GM23338 (cell line): ENCODE data around the gene SNX10. TPM values are rescaled to one million over a fixed set of nuclear protein-coding genes. Genes with fewer than 3 reads are reported as not detected.

Experiments
- ATAC-seq: fragments of 200-7000 bp; cut with Tn5 transposase; 3 replicates; pipeline ENCODE4 v1.9.1; 2020
- DNase-seq: peaks from one replicate; pipeline ENCODE4 v3.0.0-alpha.2; 2015; ENCODE audit warnings: low spot score
- H2AFZ ChIP-seq: fragments of 200-600 bp; sonication (generic); 2 replicates; pipeline ENCODE4 v1.8.0; 2016; ENCODE audit warnings: antibody characterized with exemption, mild to moderate bottlenecking, moderate library complexity
- H3F3A ChIP-seq: fragments of 200-600 bp; sonication (generic); replicated peaks from 2 replicates; pipeline ENCODE4 v1.8.0; 2017; ENCODE audit warnings: antibody characterized with exemption, mixed run types, low read depth
- H3K27ac ChIP-seq: fragments of 200-600 bp; sonication (generic); 2 replicates; pipeline ENCODE4 v1.6.1; 2016; ENCODE audit warnings: low read depth
- H3K27me3 ChIP-seq: fragments of 200-600 bp; sonication (generic); 2 replicates; pipeline ENCODE4 v1.8.0; 2016; ENCODE audit warnings: mild to moderate bottlenecking, mixed run types, moderate library complexity; ENCODE audit not compliant: insufficient read depth
- H3K36me3 ChIP-seq: fragments of 200-600 bp; sonication (generic); 2 replicates; pipeline ENCODE4 v1.8.0; 2016; ENCODE audit warnings: mild to moderate bottlenecking; ENCODE audit not compliant: insufficient read depth
- H3K4me1 ChIP-seq: fragments of 200-600 bp; sonication (generic); 2 replicates; pipeline ENCODE4 v1.8.0; 2016; ENCODE audit warnings: mild to moderate bottlenecking, moderate library complexity; ENCODE audit not compliant: insufficient read depth
- H3K4me2 ChIP-seq: fragments of 200-600 bp; sonication (generic); 2 replicates; pipeline ENCODE4 v1.7.1; 2017; ENCODE audit warnings: mixed run types
- H3K4me3 ChIP-seq: fragments of 200-600 bp; sonication (generic); 2 replicates; pipeline ENCODE4 v1.6.1; 2016; ENCODE audit warnings: mixed run types
- H3K79me2 ChIP-seq: fragments of 200-600 bp; sonication (generic); replicated peaks from 2 replicates; pipeline ENCODE4 v1.8.0; 2017; ENCODE audit warnings: mild to moderate bottlenecking; ENCODE audit not compliant: insufficient read depth
- H3K9me2 ChIP-seq: fragments of 200-600 bp; sonication (generic); 2 replicates; pipeline ENCODE4 v1.8.0; 2017; ENCODE audit not compliant: insufficient read depth
- H4K20me1 ChIP-seq: fragments of 200-600 bp; sonication (generic); replicated peaks from 2 replicates; pipeline ENCODE4 v1.8.0; 2017; ENCODE audit warnings: mild to moderate bottlenecking; ENCODE audit not compliant: insufficient read depth
- H3K27ac Mint-ChIP-seq: 2 replicates; pipeline ENCODE4 v1.8.0; 2020; ENCODE audit warnings: inconsistent platforms, mild to moderate bottlenecking, moderate library complexity, mixed read lengths
- H3K27me3 Mint-ChIP-seq: 3 replicates; pipeline ENCODE4 v1.8.0; 2022; ENCODE audit warnings: low read depth, mild to moderate bottlenecking, moderate library complexity, mixed read lengths, inconsistent platforms; ENCODE audit not compliant: insufficient read depth, poor library complexity
- H3K36me3 Mint-ChIP-seq: 3 replicates; pipeline ENCODE4 v1.8.0; 2021; ENCODE audit warnings: low read depth, mild to moderate bottlenecking, inconsistent platforms, moderate library complexity, mixed read lengths
- H3K4me1 Mint-ChIP-seq: 3 replicates; pipeline ENCODE4 v1.8.0; 2020; ENCODE audit warnings: mild to moderate bottlenecking, inconsistent platforms, mixed read lengths
- H3K4me3 Mint-ChIP-seq: 3 replicates; pipeline ENCODE4 v1.8.0; 2021; ENCODE audit warnings: moderate library complexity, mild to moderate bottlenecking, inconsistent platforms, mixed read lengths
- H3K9me3 Mint-ChIP-seq: 3 replicates; pipeline ENCODE4 v1.8.0; 2020; ENCODE audit warnings: moderate library complexity, mild to moderate bottlenecking, inconsistent platforms, mixed read lengths
- CREB1 ChIP-seq: fragments of 250-450 bp; sonication (Bioruptor Pico); IDR thresholded peaks from 2 replicates; pipeline ENCODE4 v1.5.0; 2020; ENCODE audit warnings: low read depth, mild to moderate bottlenecking, moderate library complexity
- EZH2 ChIP-seq: fragments of 200-600 bp; sonication (generic); IDR thresholded peaks from one replicate; pipeline ENCODE4 v1.8.0; 2017; ENCODE audit warnings: antibody characterized with exemption, mild to moderate bottlenecking, low read depth; ENCODE audit not compliant: unreplicated experiment
- EZH2phosphoT487 ChIP-seq: fragments of 200-600 bp; sonication (generic); IDR thresholded peaks from one replicate; pipeline ENCODE4 v1.8.1; 2018; ENCODE audit warnings: antibody characterized with exemption; ENCODE audit not compliant: unreplicated experiment
- JUNB ChIP-seq: IDR thresholded peaks from one replicate; pipeline ENCODE4 v1.6.1; 2016; ENCODE audit warnings: antibody characterized with exemption; ENCODE audit not compliant: unreplicated experiment
- NANOG ChIP-seq: IDR thresholded peaks from 2 replicates; pipeline ENCODE4 v1.6.1; 2016; ENCODE audit warnings: antibody characterized with exemption, borderline replicate concordance
- POLR2AphosphoS5 ChIP-seq: IDR thresholded peaks from 2 replicates; pipeline ENCODE4 v1.6.1; 2016; ENCODE audit warnings: antibody characterized with exemption, low read depth
- REST ChIP-seq: IDR thresholded peaks from one replicate; pipeline ENCODE4 v1.6.1; 2018; ENCODE audit warnings: antibody characterized with exemption; ENCODE audit not compliant: unreplicated experiment
- STAT1 ChIP-seq: IDR thresholded peaks from one replicate; pipeline ENCODE4 v1.6.1; 2016; ENCODE audit warnings: antibody characterized with exemption; ENCODE audit not compliant: unreplicated experiment
- ZNF114 ChIP-seq: fragments of 250-450 bp; sonication (Bioruptor Pico); IDR thresholded peaks from 2 replicates; pipeline ENCODE4 v1.5.0; 2020; ENCODE audit warnings: mild to moderate bottlenecking, moderate library complexity
- ZNF331 ChIP-seq: fragments of 250-450 bp; sonication (Bioruptor Pico); IDR thresholded peaks from 2 replicates; pipeline ENCODE4 v1.5.0; 2020; ENCODE audit warnings: low read depth, mild to moderate bottlenecking, moderate library complexity
- ZNF462 ChIP-seq: fragments of 250-450 bp; sonication (Bioruptor Pico); IDR thresholded peaks from 2 replicates; pipeline ENCODE4 v1.5.0; 2020; ENCODE audit warnings: mild to moderate bottlenecking, moderate library complexity
- polyA plus RNA-seq: library from polyadenylated mRNA; unstranded; fragments of >200 nt; fragmentation: Nextera tagmentation; extraction: Ambion mirVana; gene quantifications from 2 replicates; pipeline ENCODE4 v1.2.1, GENCODE V29; 2016
- total RNA-seq: library from RNA; depleted of rRNA; stranded (reverse); fragments of >200 nt; shearing (Covaris generic); gene quantifications from 2 replicates; pipeline ENCODE4 v1.2.3, GENCODE V29; 2014
- TF ChIP-seq, protein P1 (sequence below), 2 experiments: fragments of 200-600 bp in 1 of 2; sonication (generic) in 1 of 2; conservative IDR thresholded peaks; 2 replicates each; pipeline versions ENCODE4 v1.5.1 to v1.6.1; 2016 to 2017; ENCODE audit warnings: antibody characterized with exemption in 2 of 2, low read depth in 2 of 2, mild to moderate bottlenecking in 2 of 2, moderate library complexity in 1 of 2
- TF ChIP-seq, protein P2 (sequence below): IDR thresholded peaks from 2 replicates; pipeline ENCODE4 v1.6.1; 2016; ENCODE audit warnings: antibody characterized with exemption

Gene SNX10
- total and polyA plus RNA-seq, 2 experiments from 2014 or later: 15.8 to 17.8 TPM

- no peak overlapping the region for H3K27ac ChIP-seq
- Mint-ChIP-seq H3K4me1 (no peaks in the 10 kb centered on the region), H3K4me3 (no peak overlapping the region), H3K27me3 (no peaks in the 10 kb centered on the region), H3K9me3 (no peaks in the 10 kb centered on the region), H3K36me3 (no peaks in the 10 kb centered on the region; the same call in 2 of the 3 replicates), H3K27ac (no peak overlapping the region)
- H4K20me1 ChIP-seq: no peaks in the 10 kb centered on the region
- no peaks in the 10 kb centered on the region for H3K36me3 ChIP-seq
- TF ChIP-seq EZH2phosphoT487 (no peak), JUNB (no peak), REST (no peak), POLR2AphosphoS5 (no peak), ZNF331 (no peak), ZNF114 (no peak), ZNF462 (CRISPR knock-in tag) (no peak), EZH2 (no peak), CREB1 (no peak), NANOG (no peak), STAT1 (no peak)
- TF ChIP-seq, protein P1, sequence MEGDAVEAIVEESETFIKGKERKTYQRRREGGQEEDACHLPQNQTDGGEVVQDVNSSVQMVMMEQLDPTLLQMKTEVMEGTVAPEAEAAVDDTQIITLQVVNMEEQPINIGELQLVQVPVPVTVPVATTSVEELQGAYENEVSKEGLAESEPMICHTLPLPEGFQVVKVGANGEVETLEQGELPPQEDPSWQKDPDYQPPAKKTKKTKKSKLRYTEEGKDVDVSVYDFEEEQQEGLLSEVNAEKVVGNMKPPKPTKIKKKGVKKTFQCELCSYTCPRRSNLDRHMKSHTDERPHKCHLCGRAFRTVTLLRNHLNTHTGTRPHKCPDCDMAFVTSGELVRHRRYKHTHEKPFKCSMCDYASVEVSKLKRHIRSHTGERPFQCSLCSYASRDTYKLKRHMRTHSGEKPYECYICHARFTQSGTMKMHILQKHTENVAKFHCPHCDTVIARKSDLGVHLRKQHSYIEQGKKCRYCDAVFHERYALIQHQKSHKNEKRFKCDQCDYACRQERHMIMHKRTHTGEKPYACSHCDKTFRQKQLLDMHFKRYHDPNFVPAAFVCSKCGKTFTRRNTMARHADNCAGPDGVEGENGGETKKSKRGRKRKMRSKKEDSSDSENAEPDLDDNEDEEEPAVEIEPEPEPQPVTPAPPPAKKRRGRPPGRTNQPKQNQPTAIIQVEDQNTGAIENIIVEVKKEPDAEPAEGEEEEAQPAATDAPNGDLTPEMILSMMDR (conservative IDR thresholded peaks at IDR 0.05; ENCODE audit: low read depth in 2 of 2): no peak
- TF ChIP-seq, protein P2, sequence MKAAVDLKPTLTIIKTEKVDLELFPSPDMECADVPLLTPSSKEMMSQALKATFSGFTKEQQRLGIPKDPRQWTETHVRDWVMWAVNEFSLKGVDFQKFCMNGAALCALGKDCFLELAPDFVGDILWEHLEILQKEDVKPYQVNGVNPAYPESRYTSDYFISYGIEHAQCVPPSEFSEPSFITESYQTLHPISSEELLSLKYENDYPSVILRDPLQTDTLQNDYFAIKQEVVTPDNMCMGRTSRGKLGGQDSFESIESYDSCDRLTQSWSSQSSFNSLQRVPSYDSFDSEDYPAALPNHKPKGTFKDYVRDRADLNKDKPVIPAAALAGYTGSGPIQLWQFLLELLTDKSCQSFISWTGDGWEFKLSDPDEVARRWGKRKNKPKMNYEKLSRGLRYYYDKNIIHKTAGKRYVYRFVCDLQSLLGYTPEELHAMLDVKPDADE: no peak
- H3K4me1 ChIP-seq: no peaks in the 10 kb centered on the region
- no peaks in the 10 kb centered on the region for H3K79me2 ChIP-seq
- H3K27me3 ChIP-seq: no peaks in the 10 kb centered on the region
- peaks cover 6% of the 10 kb centered on the region; the same call in 1 of the 2 replicates for H3K9me2 ChIP-seq
- no peak overlapping the region for H3K4me3 ChIP-seq
- no peak overlapping the region for H3K4me2 ChIP-seq
- H2AFZ ChIP-seq: 0 out of 2 replicates have a peak overlapping the region, but pooled peaks have one; percentile 15
- no peak for ATAC-seq
- no peak for DNase-seq
- no peaks in the 10 kb centered on the region for H3F3A ChIP-seq
Observed at GRCh38 chr7:26409661-26410547, 118.2 kb downstream of the SNX10 start.
